SK-N-DZ (cell line): Measurements from ENCODE around the gene TMEM198.

Source experiments
- DNase-seq: peaks from one replicate; pipeline ENCODE4 v3.0.0-alpha.2; 2015; ENCODE audit warnings: low spot score

Gene TMEM198

GRCh38 chr2:219544567-219544966 lies 739 bp downstream of the TMEM198 start:
- DNase-seq = no peak

GRCh38 chr2:219545295-219545942 lies 1.6 kb downstream of the TMEM198 start:
- no peak for DNase-seq

- no peak for DNase-seq
These were observed 2.1 kb downstream of the TMEM198 start for GRCh38 chr2:219545943-219546352.

GRCh38 chr2:219547621-219548020 lies 3.8 kb downstream of the TMEM198 start:
- DNase-seq = no peak

GRCh38 chr2:219548990-219549389 lies 5.2 kb downstream of the TMEM198 start:
- no peak for DNase-seq

GRCh38 chr2:219549619-219550018 lies 5.8 kb downstream of the TMEM198 start:
- DNase-seq = no peak

GRCh38 chr2:219551441-219552381 lies 7.9 kb downstream of the TMEM198 start:
- DNase-seq = peak; percentile 50

GRCh38 chr2:219552382-219553167 lies 8.7 kb downstream of the TMEM198 start:
- peak; percentile 84 for DNase-seq

GRCh38 chr2:219553168-219553417 lies 9.3 kb downstream of the TMEM198 start:
- no peak for DNase-seq

- DNase-seq = no peak
These were observed 9.7 kb downstream of the TMEM198 start for GRCh38 chr2:219553463-219553963.

- DNase-seq = no peak
These were observed 10.5 kb downstream of the TMEM198 start for GRCh38 chr2:219554350-219554749.

GRCh38 chr2:219555956-219556355 lies 12.1 kb downstream of the TMEM198 start:
- no peak for DNase-seq

GRCh38 chr2:219556413-219556812 lies 12.6 kb downstream of the TMEM198 start:
- no peak for DNase-seq

GRCh38 chr2:219557320-219557719 lies 13.5 kb downstream of the TMEM198 start:
- DNase-seq = no peak

GRCh38 chr2:219557791-219558785 lies 14.3 kb downstream of the TMEM198 start:
- DNase-seq = no peak

GRCh38 chr2:219559156-219559915 lies 15.5 kb downstream of the TMEM198 start:
- DNase-seq = no peak

- no peak for DNase-seq
These were observed 16.4 kb downstream of the TMEM198 start for GRCh38 chr2:219560037-219560892.

GRCh38 chr2:219560893-219561178 lies 17.0 kb downstream of the TMEM198 start:
- DNase-seq = no peak
